ENCODE results near the gene SHMT1.

DNA sequence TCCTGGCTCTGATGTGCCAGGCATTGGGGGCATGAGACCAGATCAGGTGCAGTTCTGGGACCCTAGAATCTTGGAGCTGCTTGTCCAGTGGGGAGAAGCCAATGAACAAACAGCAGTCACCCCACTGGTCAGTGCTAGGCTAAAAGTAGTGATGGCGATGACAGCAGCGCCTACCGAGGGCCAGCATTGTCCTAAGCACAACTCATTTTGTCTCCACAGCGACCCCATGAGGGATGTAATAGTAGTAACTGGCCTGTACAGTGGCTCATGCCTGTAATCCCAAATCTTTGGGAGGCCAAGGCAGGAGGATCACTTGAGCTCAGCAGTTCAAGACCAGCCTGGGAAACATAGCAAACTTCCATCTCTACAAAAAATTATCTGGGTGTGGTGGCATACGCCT lies 42.0 kb downstream of the SHMT1 start:
- TF ChIP-seq, protein P1, sequence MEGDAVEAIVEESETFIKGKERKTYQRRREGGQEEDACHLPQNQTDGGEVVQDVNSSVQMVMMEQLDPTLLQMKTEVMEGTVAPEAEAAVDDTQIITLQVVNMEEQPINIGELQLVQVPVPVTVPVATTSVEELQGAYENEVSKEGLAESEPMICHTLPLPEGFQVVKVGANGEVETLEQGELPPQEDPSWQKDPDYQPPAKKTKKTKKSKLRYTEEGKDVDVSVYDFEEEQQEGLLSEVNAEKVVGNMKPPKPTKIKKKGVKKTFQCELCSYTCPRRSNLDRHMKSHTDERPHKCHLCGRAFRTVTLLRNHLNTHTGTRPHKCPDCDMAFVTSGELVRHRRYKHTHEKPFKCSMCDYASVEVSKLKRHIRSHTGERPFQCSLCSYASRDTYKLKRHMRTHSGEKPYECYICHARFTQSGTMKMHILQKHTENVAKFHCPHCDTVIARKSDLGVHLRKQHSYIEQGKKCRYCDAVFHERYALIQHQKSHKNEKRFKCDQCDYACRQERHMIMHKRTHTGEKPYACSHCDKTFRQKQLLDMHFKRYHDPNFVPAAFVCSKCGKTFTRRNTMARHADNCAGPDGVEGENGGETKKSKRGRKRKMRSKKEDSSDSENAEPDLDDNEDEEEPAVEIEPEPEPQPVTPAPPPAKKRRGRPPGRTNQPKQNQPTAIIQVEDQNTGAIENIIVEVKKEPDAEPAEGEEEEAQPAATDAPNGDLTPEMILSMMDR (tag by site-specific recombination; IDR thresholded peaks at IDR 0.05) = no peak
- TF ChIP-seq KLF9 (tag by site-specific recombination; IDR thresholded peaks at IDR 0.05; ENCODE audit: low read depth) = no peak
- no peak for TF ChIP-seq ZNF138 (tag by site-specific recombination; IDR thresholded peaks at IDR 0.05; ENCODE audit: borderline replicate concordance)
- TF ChIP-seq, protein P2, sequence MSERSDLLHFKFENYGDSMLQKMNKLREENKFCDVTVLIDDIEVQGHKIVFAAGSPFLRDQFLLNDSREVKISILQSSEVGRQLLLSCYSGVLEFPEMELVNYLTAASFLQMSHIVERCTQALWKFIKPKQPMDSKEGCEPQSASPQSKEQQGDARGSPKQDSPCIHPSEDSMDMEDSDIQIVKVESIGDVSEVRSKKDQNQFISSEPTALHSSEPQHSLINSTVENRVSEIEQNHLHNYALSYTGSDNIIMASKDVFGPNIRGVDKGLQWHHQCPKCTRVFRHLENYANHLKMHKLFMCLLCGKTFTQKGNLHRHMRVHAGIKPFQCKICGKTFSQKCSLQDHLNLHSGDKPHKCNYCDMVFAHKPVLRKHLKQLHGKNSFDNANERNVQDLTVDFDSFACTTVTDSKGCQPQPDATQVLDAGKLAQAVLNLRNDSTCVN (tag by site-specific recombination; optimal IDR thresholded peaks at IDR 0.05) = no peak
- no peak for TF ChIP-seq ZNF394 (tag by site-specific recombination; IDR thresholded peaks at IDR 0.05; ENCODE audit: borderline replicate concordance)
- no peak for TF ChIP-seq ZBTB7A (tag by site-specific recombination; IDR thresholded peaks at IDR 0.05; ENCODE audit: low read depth)
- no peak for TF ChIP-seq ZNF830 (tag by site-specific recombination; IDR thresholded peaks at IDR 0.05; ENCODE audit: low read depth)
- no peak for TF ChIP-seq KLF8 (tag by site-specific recombination; IDR thresholded peaks at IDR 0.05)
- no peak for TF ChIP-seq GLIS1 (tag by site-specific recombination; IDR thresholded peaks at IDR 0.05)
- no peak for TF ChIP-seq MYNN (tag by site-specific recombination; IDR thresholded peaks at IDR 0.05; ENCODE audit: borderline replicate concordance)
- no peak for TF ChIP-seq ZNF664 (tag by site-specific recombination; IDR thresholded peaks at IDR 0.05)
- TF ChIP-seq, protein P3, sequence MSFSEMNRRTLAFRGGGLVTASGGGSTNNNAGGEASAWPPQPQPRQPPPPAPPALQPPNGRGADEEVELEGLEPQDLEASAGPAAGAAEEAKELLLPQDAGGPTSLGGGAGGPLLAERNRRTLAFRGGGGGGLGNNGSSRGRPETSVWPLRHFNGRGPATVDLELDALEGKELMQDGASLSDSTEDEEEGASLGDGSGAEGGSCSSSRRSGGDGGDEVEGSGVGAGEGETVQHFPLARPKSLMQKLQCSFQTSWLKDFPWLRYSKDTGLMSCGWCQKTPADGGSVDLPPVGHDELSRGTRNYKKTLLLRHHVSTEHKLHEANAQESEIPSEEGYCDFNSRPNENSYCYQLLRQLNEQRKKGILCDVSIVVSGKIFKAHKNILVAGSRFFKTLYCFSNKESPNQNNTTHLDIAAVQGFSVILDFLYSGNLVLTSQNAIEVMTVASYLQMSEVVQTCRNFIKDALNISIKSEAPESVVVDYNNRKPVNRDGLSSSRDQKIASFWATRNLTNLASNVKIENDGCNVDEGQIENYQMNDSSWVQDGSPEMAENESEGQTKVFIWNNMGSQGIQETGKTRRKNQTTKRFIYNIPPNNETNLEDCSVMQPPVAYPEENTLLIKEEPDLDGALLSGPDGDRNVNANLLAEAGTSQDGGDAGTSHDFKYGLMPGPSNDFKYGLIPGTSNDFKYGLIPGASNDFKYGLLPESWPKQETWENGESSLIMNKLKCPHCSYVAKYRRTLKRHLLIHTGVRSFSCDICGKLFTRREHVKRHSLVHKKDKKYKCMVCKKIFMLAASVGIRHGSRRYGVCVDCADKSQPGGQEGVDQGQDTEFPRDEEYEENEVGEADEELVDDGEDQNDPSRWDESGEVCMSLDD (tag by site-specific recombination; IDR thresholded peaks at IDR 0.05) = no peak

Measured in HEK293 (cell line).